A549 (cell line): ENCODE data around the gene VPS13A.

Source experiments
- BHLHE40 ChIP-seq: IDR thresholded peaks from 2 replicates; pipeline ENCODE4 v1.6.1; 2012; ENCODE audit warnings: low read depth, low read length, inconsistent platforms
- CBX2 ChIP-seq: fragments of 200-600 bp; sonication (generic); IDR thresholded peaks from 2 replicates; pipeline ENCODE4 v1.6.1; 2016; ENCODE audit warnings: low read depth, mild to moderate bottlenecking, borderline replicate concordance
- HOXB13 ChIP-seq: fragments of 250-450 bp; sonication (Bioruptor Pico); IDR thresholded peaks from 2 replicates; pipeline ENCODE4 v1.5.0; 2020; ENCODE audit warnings: low read depth, mild to moderate bottlenecking, moderate library complexity
- JUN ChIP-seq, 2 experiments: fragments of >200 bp; sonication (Bioruptor Twin); formaldehyde crosslinking; IDR thresholded peaks; 2 replicates in 1 of 2; 3 replicates in 1 of 2; pipeline ENCODE4 v1.6.1; 2016 to 2017
- JUNB ChIP-seq: fragments of >200 bp; sonication (Bioruptor Twin); formaldehyde crosslinking; IDR thresholded peaks from 2 replicates; pipeline ENCODE4 v1.6.1; 2016
- POLR2A ChIP-seq: IDR thresholded peaks from 2 replicates; pipeline ENCODE4 v1.6.1; 2012; ENCODE audit warnings: mild to moderate bottlenecking, low read length
- RAD21 ChIP-seq, 2 experiments: fragments of >200 bp in 1 of 2; sonication (Bioruptor Twin) in 1 of 2; formaldehyde crosslinking in 1 of 2; IDR thresholded peaks in 1 of 2; conservative IDR thresholded peaks in 1 of 2; 2 replicates in 1 of 2; 3 replicates in 1 of 2; pipeline ENCODE4 v1.6.1; 2012 to 2018; ENCODE audit warnings: inconsistent platforms in 1 of 2
- TF ChIP-seq, protein P1 (sequence below): fragments of >200 bp; sonication (Bioruptor Twin); formaldehyde crosslinking; IDR thresholded peaks from 3 replicates; pipeline ENCODE4 v1.5.1; 2016
- TF ChIP-seq, protein P2 (sequence below): IDR thresholded peaks from 2 replicates; pipeline ENCODE4 v1.6.1; 2012
- TF ChIP-seq, protein P3 (sequence below): fragments of 150-350 bp; IDR thresholded peaks from 2 replicates; pipeline ENCODE4 v1.6.1; 2014; ENCODE audit warnings: low read depth, mild to moderate bottlenecking, low read length
- TF ChIP-seq, protein P4 (sequence below): fragments of >200 bp; sonication (Bioruptor Twin); formaldehyde crosslinking; IDR thresholded peaks from 2 replicates; pipeline ENCODE4 v1.6.1; 2016

DNA sequence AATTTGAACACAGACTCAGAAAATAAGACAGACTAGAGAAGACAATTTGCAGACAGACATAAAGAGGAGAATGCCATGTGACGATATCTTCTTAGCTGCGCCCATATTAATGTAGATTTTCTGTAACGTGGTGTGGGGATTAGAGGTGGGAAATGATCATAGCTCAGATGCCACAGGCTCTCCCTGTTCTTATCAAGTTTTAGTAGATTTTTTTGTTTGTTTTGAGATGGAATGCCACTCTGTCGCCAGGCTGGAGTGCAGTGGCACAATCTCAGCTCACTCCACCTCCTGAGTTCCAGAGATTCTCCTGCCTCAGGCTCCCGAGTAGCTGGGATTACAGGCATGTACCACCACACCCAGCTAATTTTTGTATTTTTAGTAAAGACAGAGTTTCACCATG lies 59.4 kb downstream of the VPS13A start:
- TF ChIP-seq, protein P1, sequence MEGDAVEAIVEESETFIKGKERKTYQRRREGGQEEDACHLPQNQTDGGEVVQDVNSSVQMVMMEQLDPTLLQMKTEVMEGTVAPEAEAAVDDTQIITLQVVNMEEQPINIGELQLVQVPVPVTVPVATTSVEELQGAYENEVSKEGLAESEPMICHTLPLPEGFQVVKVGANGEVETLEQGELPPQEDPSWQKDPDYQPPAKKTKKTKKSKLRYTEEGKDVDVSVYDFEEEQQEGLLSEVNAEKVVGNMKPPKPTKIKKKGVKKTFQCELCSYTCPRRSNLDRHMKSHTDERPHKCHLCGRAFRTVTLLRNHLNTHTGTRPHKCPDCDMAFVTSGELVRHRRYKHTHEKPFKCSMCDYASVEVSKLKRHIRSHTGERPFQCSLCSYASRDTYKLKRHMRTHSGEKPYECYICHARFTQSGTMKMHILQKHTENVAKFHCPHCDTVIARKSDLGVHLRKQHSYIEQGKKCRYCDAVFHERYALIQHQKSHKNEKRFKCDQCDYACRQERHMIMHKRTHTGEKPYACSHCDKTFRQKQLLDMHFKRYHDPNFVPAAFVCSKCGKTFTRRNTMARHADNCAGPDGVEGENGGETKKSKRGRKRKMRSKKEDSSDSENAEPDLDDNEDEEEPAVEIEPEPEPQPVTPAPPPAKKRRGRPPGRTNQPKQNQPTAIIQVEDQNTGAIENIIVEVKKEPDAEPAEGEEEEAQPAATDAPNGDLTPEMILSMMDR: no peak
- TF ChIP-seq, protein P2, sequence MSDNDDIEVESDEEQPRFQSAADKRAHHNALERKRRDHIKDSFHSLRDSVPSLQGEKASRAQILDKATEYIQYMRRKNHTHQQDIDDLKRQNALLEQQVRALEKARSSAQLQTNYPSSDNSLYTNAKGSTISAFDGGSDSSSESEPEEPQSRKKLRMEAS: no peak
- no peak for TF ChIP-seq BHLHE40
- TF ChIP-seq POLR2A: no peak
- no peak for TF ChIP-seq JUNB
- TF ChIP-seq, protein P3, sequence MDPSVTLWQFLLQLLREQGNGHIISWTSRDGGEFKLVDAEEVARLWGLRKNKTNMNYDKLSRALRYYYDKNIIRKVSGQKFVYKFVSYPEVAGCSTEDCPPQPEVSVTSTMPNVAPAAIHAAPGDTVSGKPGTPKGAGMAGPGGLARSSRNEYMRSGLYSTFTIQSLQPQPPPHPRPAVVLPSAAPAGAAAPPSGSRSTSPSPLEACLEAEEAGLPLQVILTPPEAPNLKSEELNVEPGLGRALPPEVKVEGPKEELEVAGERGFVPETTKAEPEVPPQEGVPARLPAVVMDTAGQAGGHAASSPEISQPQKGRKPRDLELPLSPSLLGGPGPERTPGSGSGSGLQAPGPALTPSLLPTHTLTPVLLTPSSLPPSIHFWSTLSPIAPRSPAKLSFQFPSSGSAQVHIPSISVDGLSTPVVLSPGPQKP: no peak
- no peak for TF ChIP-seq JUN (IDR thresholded peaks at IDR 0.05)
- TF ChIP-seq, protein P4, sequence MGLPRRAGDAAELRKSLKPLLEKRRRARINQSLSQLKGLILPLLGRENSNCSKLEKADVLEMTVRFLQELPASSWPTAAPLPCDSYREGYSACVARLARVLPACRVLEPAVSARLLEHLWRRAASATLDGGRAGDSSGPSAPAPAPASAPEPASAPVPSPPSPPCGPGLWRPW: no peak
- TF ChIP-seq HOXB13 (CRISPR knock-in tag): no peak
- TF ChIP-seq RAD21 (conservative IDR thresholded peaks at IDR 0.05 in 1 of 2, IDR thresholded peaks at IDR 0.05 in 1 of 2): no peak
- no peak for TF ChIP-seq CBX2
